T-helper 2 cell (primary cell): Measurements from ENCODE around the gene ZDHHC12.

Source experiments
- DNase-seq, 5 experiments: peaks; one replicate each; pipeline versions ENCODE4 v3.0.0 to v3.0.0-alpha.2; 2012 to 2022
- total RNA-seq, 2 donors: gene quantifications; one replicate each; lab custom pipeline; 2026; lab: John Stamatoyannopoulos, UW

Gene ZDHHC12, protein sequence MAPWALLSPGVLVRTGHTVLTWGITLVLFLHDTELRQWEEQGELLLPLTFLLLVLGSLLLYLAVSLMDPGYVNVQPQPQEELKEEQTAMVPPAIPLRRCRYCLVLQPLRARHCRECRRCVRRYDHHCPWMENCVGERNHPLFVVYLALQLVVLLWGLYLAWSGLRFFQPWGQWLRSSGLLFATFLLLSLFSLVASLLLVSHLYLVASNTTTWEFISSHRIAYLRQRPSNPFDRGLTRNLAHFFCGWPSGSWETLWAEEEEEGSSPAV
- total RNA-seq = 6.9 to 12.4 reads per million in 2 donors

DNA sequence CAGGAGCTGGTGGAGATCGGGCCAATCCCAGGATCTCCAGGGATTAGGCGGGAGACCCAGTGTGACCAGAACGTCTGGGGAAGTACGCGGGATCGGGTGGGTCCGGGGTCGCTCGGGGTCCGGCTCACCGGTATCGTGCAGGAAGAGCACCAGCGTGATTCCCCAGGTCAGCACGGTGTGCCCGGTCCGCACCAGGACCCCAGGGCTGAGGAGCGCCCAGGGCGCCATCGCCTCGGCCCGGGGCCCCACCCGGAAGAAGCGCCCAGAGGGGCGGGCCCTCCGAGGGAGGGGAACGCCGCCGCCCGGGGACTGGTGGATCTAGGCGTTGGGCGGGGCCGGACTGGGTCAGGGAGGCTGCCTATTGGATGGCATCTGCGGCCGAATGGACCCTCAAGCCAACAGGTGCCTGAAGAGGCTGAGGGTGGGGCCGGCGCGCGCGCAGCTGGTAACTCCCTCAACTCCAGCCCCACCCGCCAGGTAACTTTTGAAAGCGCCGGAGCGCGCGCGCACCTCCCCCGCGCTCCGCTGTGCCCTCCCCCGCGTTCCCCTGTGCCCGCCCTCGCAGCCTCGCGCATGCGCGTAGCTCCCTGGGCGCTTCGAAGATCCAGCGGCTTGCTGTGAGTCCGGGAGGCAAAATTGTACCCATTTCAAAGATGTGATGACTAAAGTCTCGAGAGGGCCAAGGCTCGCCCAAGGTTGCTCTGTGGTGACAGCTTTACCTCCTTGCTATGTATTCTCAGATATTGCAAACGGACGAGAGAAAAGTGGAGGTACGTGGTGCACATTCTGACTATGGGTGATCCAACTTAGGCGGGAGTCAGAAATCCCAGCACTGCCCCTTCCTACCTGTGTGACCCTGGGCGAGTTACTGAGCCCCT, at the start of gene ZDHHC12:
Gene ZDHHC12 (minus strand): TSS at position 262 of the 878 bp plus-strand sequence. CDS start 34 bp downstream, at position 228.
- peak; percentile 98 to 100 (median 99) for DNase-seq

DNA sequence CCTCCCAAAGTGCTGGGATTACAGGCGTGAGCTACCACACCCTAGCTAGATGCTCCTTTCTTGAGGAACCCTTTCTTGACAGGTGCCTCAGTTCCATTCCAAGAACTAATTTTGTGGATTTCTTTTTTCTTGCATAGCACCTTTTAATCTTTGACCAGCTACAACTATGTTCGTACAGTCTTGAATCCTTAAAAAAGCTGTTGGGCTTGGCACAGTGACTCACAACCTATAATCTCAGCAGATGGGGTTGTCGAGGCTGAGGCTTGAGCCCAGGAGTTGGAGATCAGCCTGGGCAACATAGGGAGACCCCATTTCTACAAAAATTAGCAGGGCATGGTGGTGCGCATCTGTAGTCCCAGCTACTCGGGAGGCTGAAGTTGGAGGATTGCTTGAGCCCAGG, 49.1 kb upstream of the ZDHHC12 start:
- DNase-seq = no peak

DNA sequence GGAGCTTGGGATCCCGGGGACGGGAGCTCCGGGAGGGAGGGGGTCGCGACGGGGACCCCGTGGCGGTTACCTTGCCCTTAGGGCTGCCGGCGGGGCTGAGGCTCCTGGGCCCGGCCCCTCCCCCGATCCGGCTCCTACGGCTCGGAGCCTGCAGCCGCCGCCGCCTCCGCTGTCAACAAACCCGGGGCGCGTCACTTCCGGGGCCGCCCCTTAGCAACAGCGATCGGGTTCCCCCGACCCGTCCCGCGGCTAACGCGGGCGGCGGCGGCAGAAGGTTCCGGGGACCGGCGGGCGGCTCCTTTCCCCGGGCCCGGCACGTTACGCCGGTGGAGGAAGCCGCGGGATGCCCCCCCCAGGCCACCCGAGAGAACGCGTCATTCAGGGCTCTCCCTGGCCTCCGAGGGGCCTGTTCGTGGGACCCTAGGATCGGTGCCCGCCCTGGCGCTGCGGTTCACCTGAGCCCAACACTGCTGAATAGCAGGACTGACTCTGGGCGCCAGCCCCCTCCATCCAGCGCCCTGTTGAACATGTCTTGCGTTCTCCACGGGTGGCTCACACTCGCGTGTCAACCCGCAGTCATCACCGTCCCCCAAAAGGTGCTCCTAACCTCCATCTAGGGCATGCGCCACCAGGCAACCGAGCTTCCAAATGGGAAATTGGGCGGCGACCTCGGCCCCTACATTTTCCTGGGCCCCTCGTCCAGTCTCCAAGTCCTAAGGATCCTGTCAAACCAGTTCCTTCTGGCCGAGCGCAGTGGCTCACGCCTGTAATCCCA, 48.0 kb upstream of the ZDHHC12 start, which contains the start of gene ZER1:
Gene ZER1 (minus strand): TSS at position 183 of the 775 bp plus-strand sequence. CDS start 16,362 bp downstream, outside the sequence.
- DNase-seq = peak; percentile 84 to 95 (median 89)

DNA sequence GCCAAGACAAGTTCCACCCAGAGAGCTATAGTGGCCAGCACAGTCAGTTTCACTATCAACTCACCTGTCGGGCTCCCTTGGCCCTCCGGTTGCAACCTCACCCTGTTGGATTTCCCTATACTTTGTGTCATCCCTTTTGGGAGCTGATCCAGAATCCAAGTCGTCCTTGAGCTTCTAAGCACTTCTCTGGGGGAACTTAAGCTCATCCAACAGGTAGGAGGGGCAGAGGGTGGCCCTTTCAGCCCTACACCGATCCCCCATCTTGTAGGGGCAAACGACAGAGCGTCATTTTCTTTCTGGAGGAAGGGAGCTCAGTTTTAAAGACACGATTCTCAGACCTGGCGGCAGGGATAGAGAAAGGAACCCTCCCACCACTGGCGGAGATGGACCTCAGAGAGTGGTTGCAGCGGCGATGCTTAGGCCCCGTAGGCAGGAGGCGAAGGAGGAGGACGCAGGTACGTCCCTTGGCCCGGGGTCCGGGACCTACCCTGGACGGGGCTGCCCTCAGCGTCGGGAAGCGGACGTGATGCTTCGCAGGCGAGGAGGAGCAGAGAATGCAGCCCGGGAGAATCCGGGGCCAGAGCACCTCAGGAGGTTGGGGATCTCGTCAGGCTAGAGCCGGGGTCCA, 47.3 kb upstream of the ZDHHC12 start:
- DNase-seq = peak in 3 of 5 experiments; percentile 9 to 37 (median 9)

DNA sequence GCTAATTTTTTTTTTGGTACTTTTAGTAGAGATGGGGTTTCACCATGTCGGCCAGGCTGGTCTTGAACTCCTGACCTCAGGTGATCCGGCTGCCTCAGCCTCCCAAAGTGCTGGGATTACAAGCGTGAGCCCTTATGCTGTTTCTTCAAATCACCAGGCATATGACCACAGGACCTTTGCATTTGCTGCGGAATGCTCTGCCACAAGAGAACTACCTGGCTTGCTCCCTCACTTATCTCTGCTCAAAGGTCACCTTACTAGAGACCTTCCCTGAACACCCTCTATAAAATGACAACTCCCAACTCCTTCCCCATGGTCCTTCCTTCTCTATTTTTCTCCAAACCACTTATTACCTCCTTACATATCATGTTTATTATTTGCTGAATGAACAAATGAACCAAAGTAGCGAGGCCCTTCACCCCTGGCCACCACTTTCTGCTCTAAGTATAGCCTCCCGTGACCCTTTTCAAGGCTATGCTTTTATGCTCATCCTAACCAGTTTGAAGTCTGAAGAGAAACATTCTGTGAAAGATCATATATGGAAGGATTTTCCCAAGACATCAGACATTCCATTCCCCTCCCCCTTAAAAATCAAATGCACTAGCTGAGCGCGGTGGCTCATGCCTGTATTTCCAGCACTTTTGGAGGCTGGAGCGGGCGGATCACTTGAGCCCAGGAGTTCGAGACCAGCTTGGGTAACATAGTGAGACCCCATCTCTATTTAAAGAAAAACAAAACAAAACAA, 46.5 kb upstream of the ZDHHC12 start:
- no peak for DNase-seq

DNA sequence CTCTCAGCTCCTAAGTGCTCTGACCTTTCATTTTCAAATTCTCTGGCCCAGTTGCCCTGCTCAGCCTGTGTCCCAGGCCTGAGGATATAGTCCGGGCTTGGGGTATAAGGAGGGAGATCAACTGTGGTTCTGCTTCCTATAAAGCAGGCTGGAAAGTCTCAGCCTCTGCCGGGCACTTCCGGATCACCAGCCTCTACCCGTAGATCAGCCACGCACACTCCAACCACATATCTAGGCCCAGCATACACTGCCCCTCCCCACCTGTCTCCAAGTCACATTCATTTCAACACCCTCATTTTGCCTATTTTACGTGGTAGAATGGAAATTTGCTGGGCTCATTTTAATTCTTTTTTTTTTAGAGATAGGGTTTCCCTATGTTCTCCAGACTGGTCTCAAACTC, 44.7 kb upstream of the ZDHHC12 start:
- DNase-seq = no peak

DNA sequence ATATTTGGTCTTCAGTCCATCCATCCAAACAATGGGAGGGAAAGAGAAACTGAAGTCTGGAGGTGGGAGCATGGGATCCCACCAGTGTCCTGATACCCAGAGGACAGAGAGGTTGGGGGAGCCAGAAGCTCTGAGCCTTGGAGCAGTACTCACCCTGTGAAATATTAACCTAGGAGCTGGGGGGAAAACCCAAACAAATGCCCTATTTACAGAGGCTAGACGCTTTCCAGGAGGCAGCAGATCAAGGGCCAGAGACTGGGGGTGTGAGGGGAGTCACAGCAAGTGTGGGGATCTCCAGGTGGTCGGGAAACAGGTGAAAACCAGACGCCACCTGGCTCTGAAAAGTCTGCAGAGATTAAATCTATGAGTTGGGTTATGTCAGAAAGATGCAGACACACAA, 41.6 kb upstream of the ZDHHC12 start:
- no peak for DNase-seq

DNA sequence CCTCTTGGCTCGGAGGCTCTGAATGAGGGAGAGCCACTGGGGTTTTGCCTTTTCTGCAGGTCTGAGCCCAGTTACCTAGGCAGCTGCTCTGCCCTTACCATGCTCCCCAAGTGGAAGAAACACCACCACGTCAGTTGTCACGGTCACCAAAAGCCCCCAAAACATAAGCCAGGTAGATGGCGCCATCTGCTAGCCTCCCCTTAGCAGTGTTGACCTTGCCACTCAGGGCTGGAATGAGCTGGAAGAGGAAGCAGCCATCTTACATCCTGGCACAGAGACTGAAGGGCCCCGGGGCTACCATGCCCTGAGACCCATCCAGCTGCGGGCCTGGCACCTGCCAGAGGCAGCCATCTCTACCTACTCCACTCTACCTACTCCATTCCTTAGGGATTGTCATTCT, 40.4 kb upstream of the ZDHHC12 start:
- no peak for DNase-seq

DNA sequence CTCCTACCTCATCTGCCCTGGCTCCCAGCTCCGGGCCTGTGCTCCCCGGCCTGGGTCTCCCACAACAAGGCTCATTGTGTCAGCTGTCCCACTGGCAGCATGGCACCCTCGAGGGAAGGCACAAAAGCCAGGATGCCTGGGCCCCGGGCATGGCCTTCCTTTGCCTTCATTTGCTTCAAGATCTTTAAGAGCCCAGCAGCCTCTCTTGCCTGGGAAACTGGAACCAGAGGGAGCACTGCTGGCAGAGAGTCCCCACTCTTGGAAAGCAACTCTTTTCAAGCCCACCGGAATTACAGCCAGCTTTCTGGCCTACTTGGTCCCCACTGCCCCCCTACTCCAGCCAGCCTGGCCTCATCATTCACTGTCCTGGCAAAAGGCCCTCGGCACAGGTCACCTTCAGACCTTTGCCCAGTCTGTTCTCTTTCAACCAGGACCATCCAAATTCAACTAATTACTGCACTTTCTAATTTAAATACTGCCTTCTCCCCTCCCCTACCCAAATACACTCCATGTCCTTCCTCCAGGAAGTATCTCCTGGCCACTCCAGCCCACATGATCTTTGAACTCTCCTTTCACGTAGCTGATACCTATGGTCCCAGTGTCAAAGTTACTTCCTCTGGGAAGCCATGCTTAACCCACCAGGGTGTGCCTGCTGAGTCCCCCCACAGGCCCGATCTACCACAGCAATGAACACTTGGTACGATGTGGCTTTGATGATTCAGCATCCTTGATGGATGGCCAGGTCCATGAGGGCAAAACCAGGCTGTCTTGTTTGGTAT, 38.9 kb upstream of the ZDHHC12 start:
- DNase-seq = no peak

DNA sequence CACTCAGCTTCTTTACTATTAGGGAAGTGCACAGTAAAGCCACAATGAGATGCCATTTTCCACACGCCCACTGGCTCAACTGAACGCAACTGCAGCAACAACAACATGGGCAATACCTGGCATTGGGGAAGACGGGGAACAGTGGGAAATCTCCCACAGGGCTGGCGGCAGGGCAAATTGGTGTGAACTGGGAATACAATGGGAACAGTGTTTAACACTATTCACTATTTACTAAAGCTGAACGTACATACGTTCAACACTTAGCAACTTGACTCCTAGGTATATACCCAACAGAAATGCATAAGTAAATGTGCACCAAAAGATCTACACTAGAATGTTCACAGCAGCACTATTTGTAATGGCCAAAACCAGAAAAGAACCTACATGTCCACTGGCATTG, 33.7 kb upstream of the ZDHHC12 start:
- no peak for DNase-seq

DNA sequence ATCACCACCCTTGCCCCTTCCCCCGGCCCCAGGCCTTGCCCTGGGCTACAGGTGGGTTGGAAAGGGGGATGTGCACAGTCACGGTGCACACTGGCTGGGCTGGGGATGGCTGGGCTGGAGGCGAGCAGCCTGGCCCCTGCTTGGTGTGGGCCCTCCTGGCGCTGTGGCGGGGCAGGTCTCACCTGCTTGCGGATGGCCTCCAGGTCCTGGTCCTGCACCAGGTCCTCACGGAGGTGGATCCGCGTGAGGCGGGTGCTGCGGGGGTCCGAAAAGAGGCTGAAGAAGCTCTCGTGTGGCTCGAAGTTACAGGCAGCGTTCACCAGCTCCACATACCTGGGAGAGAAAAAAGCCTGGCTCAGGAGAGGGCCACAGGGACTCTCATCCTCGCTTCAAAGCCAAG, 29.7 kb upstream of the ZDHHC12 start:
- DNase-seq = no peak

DNA sequence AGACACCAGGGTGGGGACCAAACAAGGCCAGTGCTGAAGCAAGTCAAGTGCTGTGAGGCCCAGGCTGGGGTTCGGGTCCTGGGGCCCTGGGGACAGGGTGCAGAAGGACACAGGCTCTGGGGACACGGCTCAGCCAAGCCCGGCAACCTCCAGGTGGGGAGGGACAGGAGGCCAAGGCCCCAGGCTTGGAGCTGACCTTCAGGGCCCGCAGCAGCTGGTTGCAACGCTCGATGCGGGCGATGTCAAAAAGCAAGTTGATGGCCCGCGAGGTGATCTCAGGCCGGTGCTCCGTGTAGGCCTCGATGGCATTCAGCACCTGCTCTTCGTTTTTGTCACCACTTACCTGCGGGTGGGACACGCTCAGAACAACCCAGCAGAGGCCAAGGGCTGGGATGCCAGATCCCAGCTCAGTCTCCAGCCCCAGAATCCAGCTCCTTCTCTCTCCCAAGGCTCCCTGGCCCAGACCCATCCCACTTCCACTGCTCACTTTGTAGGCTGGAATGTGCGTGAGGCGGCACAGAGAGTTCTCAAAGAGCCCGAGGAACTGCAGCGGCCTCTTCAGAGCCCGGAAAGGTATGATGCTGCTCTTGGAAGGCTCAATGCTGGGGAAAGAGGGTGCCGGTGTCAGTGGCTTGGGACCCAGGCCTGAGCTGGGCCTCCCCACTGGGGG, 27.1 kb upstream of the ZDHHC12 start:
- DNase-seq = no peak

DNA sequence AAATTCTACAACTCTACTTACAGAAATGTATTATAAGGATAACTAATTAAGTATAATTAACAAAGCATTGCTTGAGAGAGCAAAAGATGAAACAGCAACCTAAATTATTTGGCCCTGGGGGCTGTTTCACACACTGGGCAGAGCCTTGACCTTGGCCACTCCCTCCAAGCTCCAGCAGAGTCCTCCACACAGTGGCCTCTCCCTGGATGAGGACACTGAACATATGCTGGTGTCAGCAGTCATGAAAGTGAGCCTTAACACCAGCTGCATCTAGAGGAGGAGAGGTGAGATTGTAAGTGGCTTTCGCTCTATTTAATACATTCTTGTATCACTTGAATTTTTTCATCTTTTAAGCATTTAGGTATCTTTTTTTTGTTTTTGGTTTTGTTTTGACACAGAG, 23.3 kb upstream of the ZDHHC12 start:
- no peak for DNase-seq

DNA sequence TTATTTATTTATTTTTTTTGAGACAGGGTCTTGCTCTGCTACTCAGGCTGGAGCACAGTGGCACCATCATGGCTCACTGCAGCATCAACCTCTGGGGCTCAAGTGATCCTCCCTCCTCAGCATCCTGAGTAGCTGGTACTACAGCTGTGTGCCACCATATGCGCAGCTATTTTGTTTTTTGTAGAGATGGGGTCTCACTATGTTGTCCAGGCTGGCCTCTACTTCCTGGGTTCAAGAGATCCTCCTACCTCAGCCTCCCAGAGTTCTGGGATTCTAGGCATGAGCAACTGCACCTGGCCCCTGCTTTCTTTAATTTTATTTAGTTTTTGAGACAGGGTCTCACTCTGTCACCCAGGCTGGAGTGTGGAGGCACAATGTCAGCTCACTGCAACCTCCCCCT, 19.5 kb upstream of the ZDHHC12 start:
- DNase-seq = no peak

DNA sequence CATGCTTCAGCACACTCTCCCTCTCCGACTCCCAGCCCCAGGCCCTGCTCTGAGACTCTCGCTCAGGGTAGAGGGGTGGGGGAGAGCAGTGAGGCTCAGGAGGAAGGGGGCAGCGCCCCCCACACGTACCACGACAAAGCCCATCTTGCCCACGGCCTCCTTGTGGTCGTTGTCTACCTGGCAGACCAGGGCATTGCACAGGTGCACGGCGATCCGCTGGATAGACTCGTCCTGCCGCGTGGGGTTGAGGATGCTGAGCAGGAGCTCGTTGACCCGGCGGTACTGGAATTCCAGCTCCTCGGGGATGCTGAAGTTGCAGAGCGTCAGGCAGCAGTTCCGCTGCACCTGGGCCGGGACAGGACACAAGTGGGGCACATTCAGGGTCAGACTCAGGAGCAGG, 18.5 kb upstream of the ZDHHC12 start:
- no peak for DNase-seq

DNA sequence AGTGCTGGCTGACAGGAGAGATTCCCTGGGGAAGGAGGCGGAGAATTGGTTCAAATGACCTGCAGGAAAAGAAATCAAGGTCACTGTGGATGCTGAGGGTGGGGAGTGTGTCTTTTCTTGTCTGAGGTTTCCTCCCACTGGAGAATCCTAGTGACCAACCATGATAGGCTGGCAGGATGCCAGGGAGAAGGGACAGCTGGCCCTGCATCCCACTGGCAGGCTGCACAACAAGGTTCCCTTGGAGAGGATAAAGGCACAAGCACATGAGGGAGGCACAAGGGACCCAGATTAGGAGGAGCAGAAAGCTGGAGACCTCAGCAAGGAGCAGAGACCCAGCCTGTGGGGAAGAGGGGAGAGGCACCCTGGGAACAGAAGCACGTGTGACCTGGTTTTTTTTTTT, 11.4 kb upstream of the ZDHHC12 start:
- DNase-seq = no peak

DNA sequence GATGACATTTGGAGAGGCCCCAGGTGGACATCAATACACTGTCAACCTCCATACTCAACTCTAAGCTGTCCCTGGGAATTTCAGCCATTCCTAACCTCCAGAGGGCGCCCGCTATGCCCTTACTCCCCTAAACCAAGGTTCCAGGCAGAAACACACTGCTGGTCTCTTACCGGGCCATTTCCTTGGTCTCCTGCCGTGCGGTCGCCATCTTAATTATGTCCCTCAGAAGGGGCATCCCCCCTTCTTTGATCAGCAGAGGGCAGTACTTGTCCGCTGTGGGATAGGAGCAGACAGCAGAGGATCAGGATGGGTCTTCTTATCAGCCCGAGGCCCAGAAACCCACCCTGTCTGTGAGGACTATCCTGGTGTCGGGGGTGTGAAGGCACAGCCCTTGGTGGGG, 9.3 kb upstream of the ZDHHC12 start:
- DNase-seq = no peak

DNA sequence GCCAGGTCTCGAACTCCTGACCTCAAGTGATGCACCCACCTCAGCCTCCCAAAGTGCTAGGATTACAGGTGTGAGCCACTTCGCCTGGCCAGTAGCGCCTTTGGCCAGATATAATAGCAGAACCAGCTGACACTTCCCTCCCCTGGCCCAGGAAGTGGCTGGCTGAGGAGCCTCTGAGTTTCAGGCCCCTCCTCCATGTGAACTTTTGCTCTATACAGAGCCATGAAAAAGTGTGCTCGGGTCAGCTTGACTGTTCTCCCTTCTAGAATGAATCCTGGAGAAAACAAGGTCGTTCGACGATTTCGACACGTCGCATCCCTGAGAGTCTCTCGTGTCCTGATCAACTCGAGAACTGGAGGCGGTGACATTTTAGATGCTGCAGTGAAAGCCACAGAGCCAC, 8.6 kb upstream of the ZDHHC12 start:
- no peak for DNase-seq

DNA sequence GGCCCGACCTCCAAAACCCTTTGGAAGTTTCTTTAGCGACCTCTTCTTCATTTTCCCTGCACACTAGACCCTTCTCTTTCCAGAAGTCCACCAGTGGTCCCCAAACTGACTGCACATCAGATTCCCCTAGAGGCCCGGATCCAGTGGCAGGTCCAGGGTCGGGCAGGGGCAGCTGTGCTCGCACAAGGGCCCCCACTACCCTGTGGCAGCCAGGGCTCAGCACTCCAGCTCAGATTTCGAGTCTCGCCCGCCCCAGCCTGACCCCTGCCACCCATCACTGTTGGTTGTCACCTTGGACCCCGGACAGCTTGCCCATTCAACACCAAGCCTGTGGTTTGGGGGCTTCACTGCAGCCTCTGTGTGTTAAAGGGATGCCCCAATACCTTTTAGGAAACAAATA, 7.8 kb upstream of the ZDHHC12 start:
- no peak for DNase-seq

DNA sequence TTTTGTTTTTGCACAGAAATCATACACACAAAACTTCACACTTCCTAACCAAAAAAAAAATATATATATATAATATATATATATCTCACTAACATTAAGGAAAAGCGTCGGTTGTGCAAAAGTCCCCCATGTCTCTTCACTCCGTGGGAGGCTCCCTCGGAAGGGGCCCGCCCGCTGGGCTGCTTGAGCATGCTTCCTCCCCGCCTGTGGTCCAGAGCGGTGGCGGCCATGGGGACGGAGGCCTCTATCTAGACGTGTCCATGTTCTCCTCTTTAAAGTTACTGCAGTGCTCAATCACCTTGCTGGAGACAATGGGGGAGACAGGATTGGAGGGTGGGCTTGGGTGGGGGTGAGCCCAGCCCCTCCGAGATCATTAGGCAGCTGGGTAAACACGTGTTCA, 7.2 kb upstream of the ZDHHC12 start:
- no peak for DNase-seq
